Fibroblast of lung (primary cell): ENCODE results near the gene ASCC3.
"Not testable (repeated sequence)": the region's sequence is repeated elsewhere in the genome, so short reads cannot be mapped to it uniquely, and the experiment has no call there.

ENCODE experiments used
- EZH2 ChIP-seq: IDR thresholded peaks from 2 replicates; pipeline ENCODE4 v1.5.1; 2012; ENCODE audit warnings: low read length, control low read depth, mild to moderate bottlenecking; ENCODE audit errors: missing control alignments
- TF ChIP-seq, protein P1 (sequence below), 2 donors: IDR thresholded peaks in 1 of 2; conservative IDR thresholded peaks in 1 of 2; 1 replicate in 1 of 2; 2 replicates in 1 of 2; pipeline ENCODE4 v1.5.1; 2011 to 2012; ENCODE audit warnings: low read length in 2 of 2, control low read depth in 1 of 2, inconsistent platforms in 1 of 2, low read depth in 1 of 2, mild to moderate bottlenecking in 1 of 2

GRCh38 chr6:100890646-100891045 is 9.5 kb upstream of the ASCC3 start:
- TF ChIP-seq, protein P1, sequence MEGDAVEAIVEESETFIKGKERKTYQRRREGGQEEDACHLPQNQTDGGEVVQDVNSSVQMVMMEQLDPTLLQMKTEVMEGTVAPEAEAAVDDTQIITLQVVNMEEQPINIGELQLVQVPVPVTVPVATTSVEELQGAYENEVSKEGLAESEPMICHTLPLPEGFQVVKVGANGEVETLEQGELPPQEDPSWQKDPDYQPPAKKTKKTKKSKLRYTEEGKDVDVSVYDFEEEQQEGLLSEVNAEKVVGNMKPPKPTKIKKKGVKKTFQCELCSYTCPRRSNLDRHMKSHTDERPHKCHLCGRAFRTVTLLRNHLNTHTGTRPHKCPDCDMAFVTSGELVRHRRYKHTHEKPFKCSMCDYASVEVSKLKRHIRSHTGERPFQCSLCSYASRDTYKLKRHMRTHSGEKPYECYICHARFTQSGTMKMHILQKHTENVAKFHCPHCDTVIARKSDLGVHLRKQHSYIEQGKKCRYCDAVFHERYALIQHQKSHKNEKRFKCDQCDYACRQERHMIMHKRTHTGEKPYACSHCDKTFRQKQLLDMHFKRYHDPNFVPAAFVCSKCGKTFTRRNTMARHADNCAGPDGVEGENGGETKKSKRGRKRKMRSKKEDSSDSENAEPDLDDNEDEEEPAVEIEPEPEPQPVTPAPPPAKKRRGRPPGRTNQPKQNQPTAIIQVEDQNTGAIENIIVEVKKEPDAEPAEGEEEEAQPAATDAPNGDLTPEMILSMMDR (conservative IDR thresholded peaks at IDR 0.05 in 1 of 2, IDR thresholded peaks at IDR 0.05 in 1 of 2; ENCODE audit: low read depth in 1 of 2, low read length in 2 of 2), result not testable (repeated sequence)
- not testable (repeated sequence) for TF ChIP-seq EZH2
